SKM-1 (cell line): ENCODE measurements around the gene TUBA3E.
"Not testable (repeated sequence)": the region's sequence is repeated elsewhere in the genome, so short reads cannot be mapped to it uniquely, and the experiment has no call there.

Source experiments
- DNase-seq: peaks from one replicate; lab custom pipeline; 2025; ENCODE audit not compliant: unreplicated experiment; lab: John Stamatoyannopoulos, UW

The TUBA3E gene

DNA sequence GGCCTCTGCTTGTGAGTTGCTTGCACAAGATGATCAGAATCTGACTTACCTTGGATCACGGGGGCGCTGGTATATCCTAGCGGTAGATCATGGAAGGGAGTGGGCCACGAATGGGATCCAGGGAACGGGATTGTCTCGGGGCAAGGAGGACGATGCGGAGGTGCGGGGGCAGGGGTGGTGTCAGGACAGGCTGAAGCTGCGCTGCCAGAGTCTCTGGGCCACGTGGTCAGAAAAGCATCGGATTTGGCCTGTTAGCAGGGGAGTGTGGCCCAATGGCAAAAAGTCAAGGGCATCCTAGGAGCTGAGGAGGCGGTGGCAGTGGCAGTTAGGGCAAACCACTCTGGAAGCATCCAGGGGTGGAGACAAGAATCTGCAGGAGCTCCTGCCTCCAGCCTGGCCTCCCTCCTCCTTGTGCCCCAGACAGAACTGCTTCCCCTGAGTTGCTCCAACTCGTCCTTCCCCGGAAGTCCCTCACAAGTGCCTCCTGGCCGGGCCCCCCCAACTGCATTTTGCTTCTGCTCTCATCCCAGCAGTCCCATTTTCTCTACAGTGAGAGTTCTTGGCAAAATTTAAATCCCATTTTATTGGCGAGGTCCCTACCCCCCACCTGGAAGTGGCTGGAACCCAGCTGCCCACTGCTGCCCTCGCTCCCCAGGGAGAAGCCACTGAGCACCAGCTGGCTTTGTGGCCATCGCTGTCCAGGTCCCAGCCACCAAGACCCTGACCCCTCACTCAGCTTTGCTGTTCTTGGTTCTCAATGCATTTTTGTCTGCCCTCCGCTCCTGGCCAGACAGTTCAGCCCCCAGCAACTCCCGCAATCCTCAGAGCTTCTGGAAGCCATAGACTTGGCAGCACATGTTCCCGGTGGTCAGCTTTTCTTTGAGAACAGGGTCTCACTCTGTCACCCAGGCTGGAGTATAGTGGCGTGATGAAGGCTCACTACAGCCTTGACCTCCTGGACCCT lies 47.8 kb downstream of the TUBA3E start:
- no peak for DNase-seq

DNA sequence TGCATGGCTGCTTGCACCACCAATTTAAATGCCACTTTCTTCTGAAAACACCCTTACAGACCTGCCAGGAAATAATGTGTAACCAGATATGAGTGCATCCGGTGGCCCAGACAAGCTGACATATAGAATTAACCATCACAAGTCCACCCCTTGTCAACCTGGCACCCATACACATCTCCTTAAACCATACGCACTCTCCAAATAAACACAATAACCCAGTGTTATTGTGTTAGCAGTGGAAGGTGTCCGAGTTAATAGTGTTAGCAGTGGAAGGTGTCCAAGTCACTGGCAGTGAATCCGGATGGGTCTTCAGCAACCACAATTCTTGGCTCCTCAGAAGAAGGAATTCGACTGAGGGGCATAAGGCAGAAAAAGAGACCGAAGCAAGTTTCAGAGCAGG lies 49.7 kb downstream of the TUBA3E start:
- DNase-seq, result not testable (repeated sequence)

DNA sequence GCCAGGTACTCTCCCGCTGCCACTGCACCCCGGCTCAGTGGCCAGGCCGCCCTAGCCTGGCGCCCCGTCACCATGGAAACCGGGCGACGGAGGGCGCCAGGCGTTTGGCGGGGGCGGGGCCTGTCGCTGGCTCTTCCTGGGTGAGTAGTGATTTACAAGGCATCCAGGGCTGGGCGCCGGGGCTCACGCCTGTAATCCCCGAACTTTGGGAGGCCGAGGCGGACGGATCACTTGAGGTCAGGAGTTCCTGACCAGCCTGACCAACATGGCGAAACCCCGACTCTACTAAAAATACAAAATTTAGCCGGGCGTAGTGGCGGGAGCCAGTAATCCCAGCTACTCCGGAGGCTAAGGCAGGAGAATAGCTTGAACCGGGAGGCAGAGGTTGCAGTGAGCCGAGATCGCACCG lies 53.2 kb downstream of the TUBA3E start, which contains the start of gene CCDC74B:
Gene CCDC74B, minus strand, starts transcription at position 107 of the 409 bp plus-strand sequence. CDS start 116 bp downstream, outside the sequence.
- DNase-seq, result not testable (repeated sequence)

DNA sequence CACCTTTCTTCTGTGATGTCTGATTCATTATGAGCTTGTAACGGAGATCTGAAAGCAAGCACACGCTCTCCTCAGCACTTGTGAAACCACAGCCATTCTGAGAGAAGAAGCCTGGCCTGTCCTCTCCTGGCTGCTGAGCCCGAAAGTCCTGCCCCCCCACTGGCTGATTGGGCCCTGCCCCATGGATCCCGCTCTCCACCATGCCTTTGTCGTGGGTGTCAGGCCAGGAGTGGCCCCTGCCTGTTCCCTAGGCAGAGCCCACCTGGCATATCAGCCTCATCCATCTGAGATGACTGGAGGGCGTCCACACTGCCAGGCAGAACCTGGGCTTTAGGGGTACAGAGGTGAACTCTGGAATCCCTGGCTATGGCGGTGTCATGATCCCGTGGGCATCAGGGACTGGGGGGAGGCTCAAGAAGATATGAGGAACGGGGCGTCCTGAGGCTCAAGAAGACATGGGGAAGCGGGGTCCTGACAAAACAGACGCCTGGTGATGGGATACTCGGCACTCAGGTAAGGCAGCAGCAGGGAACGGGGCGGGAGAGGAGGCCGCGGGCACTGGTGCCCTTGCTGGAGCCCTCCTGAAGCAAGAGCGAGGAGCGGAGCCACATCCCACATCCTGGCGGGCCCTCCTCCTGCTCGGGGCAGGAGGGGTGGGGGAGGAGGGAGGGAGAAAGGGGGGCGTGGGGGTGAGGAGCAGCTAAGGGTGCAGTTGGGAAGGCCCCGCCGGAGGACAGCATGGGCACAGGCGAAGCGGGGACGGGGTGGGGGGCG lies 54.8 kb downstream of the TUBA3E start:
- not testable (repeated sequence) for DNase-seq

DNA sequence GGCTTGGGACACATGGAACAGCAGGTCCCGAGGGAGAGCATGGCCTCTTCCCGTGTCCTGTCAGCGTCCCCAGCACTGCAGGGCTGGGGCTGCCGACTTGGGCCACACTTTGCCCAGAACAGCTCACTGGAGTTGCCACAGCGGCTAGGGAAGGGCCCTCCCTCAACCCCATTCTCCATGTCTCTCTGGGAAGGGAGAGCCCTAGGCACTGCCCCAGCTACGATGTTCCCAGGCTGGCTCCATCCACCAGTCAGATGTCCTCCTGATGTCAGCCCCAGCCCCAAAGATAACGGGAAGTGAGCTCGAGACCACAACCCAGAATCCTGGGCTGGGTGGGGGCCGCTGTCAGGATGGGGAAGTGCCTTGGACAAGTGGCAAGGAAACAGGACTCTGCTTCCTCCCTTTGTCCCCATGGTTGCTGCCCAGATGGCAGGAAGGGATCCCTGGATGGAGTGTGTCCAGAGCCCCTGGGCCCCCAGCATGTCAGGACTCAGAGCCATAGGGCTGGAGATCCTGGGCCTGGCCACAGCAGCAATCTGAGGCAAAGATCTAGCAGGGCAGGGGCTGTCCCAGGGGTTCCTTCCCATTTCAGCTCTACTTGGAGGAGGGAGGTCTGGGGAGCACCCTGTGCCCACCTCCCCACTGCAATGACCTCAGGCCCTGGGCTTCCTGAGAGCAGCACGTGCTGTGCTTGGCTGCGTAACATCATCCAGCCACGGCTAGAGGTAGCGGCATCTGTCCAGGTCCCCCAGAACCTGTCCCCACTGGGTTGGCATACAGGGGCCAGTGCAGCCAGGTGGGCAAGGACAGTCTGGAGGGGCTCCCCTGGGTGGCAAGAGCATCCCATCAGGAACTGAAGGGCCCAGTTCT lies 55.6 kb downstream of the TUBA3E start:
- not testable (repeated sequence) for DNase-seq
